ENCODE data around the gene PAX2.

DNA sequence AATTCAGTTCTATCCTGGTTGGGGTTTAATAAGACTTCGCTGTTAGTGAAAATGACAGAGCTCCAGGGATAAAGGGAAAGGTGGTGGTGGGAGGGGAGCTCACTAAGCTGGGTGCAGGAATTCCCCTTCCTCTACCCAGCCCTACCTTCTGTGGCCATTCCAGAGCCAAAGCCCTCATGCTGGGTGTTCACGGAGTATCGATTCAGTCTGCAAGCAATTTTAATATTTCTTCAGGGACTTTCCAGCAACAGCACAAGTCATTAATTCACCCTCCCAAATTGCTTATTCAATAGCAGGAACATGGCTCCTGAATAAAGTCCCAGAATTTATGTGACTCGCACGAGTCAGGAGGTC, 22.0 kb downstream of the PAX2 start:
- no peak for TF ChIP-seq CTCF (IDR thresholded peaks at IDR 0.05)
- no peak for TF ChIP-seq POLR2A (IDR thresholded peaks at IDR 0.05)
